ENCODE results near the gene PBX1.

DNA sequence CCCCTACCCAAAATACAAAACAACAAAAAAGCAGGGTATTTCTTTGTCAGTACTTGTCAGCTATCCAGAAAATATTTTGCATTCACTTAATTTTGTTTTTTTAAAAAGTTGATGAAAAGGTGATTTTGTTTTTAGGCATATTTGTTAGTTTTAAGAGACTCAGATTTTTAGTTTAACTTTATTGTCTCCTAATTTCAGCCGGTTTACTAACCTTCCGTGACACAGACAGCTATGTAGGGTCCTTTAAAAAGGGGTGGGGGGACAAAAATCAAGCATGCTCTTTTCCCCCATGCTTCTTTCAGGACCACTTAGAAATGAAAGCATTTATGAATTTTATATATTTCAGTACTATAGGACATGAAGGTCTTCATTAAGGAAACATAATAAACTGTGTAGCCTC lies 1.6 kb downstream of the PBX1 start:
- TF ChIP-seq POLR2A (IDR thresholded peaks at IDR 0.05) = no peak
- TF ChIP-seq, protein P1, sequence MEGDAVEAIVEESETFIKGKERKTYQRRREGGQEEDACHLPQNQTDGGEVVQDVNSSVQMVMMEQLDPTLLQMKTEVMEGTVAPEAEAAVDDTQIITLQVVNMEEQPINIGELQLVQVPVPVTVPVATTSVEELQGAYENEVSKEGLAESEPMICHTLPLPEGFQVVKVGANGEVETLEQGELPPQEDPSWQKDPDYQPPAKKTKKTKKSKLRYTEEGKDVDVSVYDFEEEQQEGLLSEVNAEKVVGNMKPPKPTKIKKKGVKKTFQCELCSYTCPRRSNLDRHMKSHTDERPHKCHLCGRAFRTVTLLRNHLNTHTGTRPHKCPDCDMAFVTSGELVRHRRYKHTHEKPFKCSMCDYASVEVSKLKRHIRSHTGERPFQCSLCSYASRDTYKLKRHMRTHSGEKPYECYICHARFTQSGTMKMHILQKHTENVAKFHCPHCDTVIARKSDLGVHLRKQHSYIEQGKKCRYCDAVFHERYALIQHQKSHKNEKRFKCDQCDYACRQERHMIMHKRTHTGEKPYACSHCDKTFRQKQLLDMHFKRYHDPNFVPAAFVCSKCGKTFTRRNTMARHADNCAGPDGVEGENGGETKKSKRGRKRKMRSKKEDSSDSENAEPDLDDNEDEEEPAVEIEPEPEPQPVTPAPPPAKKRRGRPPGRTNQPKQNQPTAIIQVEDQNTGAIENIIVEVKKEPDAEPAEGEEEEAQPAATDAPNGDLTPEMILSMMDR (IDR thresholded peaks at IDR 0.05) = no peak
- no peak for TF ChIP-seq POLR2AphosphoS5 (IDR thresholded peaks at IDR 0.05)
